HT-29 (cell line): Measurements from ENCODE around the gene GYS2. TPM values are rescaled to one million over a fixed set of nuclear protein-coding genes. Genes with fewer than 3 reads are reported as not detected.
"Not testable (repeated sequence)": the region's sequence is repeated elsewhere in the genome, so short reads cannot be mapped to it uniquely, and the experiment has no call there.

ENCODE experiments used
- DNase-seq: peaks from one replicate; pipeline ENCODE4 v3.0.0-alpha.2; 2015; ENCODE audit warnings: low spot score
- total RNA-seq: library from RNA; depleted of rRNA; stranded (reverse); fragments of >200 nt; shearing (Covaris generic); gene quantifications from 2 replicates; pipeline ENCODE4 v1.2.3, GENCODE V29; 2014

The GYS2 gene
- total RNA-seq, 1 experiment from 2014 or later: not detected

DNA sequence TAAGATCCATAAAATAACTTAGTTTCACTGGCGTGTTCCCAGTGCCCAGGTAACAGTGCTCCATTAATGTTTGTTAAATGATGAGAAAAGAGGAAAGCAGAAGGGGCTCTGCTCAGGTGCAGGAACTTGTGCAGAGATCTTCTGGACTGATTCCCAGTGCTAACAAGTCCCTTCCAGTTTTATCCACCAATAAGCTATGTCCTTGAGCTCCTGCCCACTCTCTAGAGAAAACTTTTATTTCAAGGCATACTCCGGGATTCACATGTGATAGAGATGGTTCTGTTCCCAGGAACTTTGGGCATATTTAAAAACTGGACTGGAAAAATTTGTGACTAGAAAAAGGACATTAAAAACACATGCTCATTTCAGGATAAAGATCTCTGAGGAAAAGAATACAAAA, 1.9 kb downstream of the GYS2 start:
- DNase-seq: no peak

DNA sequence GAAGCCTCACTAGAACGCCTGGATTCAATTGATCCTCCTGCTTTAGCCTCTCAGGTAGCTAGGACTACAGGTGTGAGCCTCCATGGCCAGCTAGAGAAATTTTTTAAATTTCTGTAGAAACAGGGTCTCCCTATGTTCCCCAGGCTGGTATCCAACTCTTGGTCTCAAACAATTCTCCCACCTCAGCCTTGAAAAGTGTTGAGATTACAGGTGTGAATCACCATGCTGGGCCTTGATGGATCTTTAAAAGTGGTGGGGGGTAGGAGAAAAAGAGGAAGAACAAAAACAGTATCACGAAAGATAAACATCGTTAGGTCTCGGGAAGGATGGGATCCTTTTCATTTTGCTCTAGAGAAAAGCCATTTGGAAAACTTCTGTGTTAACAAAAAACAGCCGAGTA, 4.5 kb downstream of the GYS2 start:
- DNase-seq: no peak

DNA sequence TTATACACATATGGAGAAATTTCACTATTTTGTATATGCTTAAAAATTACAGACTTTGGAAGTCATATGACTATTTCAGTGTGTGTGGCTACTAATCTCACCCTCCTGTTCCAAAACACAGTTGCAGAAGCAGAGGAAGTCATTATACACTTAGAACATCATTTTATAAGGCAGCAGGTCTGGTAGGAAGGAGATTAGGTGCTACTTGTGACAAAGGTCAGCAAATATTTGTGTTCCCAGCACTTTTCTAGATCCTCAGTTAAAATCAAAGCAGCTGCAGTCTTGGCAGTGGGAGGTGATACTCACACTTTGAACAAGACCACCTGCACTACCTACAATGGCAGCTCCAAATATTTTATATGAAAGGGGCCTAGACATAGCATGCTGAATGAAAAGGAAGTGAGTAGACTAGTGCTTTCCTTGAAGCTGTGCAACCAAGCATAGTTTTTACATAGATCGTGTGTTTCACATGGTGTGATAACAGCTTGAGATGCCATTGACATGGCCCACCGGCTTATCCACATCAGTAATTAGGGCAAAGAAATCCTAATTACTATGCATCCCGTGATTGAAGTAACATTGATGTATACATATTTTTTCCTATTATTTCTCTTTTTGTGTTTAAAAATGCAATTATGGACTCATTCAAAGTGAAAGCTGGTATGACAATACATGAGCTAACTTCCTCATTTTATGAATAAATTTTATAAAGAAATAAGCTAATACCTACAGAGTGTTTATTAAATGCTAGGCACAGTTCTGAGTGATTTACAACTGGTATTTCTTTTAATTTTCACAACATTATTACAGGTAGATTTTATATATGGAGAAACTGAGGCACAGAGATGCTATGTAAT, 5.3 kb downstream of the GYS2 start:
- no peak for DNase-seq

DNA sequence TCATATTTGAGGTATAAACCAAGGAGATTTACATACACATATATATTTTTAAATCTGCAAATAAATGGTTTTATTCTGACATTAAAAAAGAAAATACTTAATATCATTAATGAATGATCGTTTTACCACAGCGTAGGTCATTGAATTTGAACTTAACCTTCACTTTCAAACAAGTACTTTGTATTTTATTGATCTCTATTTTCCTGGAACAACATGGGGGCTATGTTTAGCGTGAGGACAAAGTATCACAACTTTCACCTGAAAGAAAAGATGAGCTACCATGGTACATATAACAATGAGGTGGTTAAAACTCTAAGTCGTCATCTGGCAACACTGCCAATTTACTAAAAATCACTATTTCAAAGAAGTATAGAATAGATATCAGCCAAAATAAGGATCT, 6.0 kb downstream of the GYS2 start:
- no peak for DNase-seq

DNA sequence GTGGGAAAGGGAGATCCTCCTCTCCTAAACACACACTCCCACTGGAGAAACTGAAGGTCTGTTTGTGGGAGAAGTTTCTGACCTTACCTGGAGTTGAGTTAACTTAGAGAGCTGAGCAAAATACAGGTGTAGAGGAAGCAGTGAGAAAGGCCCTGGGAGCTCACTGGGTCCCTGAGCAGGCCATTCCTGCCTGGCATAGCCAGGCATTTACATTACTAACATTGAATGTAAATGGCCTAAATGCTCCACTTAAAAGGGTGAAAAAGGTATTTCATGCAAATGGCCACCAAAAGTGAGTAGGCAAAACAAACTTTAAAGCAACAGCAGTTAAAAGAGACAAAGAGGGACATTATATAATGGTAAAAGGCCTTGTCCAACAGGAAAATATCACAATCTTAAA, 9.3 kb downstream of the GYS2 start:
- DNase-seq: not testable (repeated sequence)

DNA sequence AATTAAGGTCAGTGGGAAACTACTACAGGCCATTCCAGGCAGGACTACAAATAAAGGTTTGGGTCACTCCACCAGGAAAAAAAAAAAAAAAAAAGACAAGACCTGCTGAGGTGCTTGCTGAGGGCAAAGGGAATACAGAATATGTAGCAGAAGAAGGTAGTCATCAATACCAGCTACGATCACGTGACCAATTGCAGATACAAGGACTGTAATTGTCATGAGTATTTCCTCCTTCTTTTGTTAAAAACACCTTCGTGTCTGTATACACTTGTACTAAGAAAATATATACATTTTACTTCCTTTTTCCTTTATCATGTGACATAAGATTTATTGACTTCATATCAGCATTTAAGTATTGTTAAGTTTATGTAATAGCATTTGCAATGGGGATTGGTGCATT, 19.2 kb downstream of the GYS2 start:
- no peak for DNase-seq

DNA sequence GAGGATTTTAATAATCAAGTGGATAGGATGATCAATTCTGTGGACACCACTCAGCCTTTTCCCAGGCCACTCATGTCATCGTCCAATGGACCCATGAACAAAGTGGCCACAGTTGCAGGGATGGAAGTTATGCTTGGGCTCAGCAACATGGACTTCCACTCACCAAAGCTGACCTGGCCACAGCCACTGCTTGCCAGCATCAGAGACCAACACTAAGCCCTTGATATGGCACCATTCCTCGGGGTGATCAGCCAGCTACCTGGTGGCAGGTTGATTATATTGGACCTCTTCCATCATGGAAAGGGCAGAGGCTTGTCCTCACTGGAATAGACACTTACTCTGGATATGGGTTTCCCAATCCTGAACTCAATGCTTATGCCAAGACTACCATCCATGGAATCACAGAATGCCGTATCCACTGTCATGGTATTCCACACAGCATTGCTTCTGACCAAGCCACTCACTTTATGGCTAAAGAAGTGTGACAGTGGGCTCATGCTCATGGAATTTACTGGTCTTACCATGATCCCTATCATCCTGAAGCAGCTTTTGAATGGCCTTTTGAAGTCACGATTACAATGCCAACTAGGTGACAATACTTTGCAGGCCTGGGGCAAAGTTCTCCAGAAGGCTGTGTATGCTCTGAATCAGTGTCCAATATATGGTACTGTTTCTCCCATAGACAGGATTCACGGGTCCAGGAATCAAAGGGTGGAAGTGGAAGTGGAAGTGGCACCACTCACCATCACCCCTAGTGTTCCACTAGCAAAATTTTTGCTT, 20.1 kb downstream of the GYS2 start:
- DNase-seq: not testable (repeated sequence)

DNA sequence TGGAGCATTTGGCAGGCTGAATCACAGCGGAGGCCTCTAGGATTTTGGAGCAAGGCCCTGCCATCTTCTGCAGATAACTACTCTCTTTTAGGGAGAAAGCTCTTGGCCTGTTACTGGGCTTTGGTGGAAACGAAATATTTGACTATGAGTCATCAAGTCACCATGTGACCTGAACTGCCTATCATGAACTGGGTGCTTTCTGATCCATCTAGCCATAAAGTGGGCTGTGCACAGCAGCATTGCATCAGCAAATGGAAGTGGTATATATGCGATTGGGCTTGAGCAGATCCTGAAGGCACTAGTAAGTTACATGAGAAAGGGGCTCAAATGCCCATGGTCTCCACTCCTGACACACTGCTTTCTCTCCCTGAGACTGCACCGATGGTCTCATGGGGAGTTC, 21.1 kb downstream of the GYS2 start:
- no peak for DNase-seq

DNA sequence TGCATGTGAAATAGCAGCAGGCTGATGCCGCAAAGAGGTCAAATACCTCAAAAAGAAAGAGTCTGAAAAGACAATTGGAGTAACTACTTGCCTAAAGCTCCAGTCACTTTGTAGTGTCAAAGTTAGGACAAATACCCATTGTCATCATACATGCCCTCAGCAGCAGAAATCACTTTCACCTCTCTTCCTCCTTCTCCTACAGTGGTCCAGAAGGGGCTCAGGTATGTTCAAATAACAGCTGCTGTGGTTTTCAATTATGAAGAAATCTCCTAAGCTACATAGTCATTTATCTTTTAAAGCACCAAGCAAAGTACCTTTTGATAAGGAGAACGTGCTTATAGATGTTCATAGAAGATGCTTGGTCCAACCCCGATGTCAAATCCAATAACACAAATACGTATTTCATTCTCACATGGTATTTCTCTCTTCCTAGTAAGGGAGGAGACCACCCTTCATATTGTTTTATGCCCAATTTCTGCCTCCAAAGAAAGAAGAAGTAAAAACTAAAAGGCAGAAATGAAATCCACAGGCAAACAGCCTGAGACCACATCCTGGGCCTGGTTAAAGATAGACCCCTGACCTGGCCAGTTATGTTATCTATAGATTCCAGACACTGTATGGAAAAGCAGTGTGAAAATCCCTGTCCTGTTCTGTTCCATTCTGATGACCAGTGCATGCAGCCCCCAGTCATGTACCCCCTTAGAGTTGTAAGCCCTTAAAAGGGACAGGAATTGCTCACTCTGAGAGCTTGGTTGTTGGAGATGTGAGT, 23.7 kb downstream of the GYS2 start:
- DNase-seq: no peak

DNA sequence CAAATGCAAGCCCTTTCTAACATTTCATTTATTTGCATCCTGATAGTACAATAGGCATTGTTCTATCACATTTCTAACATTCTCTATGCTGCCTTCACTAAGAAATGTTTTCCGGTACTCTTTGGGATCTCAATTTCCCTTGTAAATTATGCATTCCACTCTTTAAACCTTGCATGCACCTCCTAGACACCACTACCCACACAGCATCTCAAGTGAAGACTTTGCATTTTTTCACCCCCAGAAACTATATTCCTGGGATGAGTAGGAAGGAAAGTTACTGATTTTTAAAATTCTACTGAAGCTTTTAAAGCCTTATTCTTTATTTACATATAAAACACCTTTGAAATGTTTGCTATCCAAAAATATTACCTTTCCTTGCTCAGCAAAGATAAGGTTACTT, 27.1 kb downstream of the GYS2 start:
- no peak for DNase-seq

DNA sequence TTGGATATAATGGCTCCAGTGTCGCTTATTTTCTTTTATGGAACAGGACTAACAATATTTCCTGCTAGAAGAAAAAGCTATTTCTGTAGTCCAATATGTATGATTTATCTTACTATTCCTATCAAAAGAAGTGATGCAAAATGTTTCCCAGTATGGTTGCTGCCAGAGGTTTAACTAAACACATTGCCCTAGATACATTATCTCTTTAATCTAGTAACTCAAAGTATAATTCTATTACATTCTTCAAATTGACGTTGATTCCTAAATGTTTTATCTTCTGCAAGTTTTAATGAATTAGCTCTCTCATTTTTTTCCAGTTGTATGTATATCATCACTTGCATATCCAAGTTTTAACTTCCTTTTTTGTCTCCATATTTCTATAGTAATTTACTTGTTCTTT, 28.2 kb downstream of the GYS2 start:
- no peak for DNase-seq

DNA sequence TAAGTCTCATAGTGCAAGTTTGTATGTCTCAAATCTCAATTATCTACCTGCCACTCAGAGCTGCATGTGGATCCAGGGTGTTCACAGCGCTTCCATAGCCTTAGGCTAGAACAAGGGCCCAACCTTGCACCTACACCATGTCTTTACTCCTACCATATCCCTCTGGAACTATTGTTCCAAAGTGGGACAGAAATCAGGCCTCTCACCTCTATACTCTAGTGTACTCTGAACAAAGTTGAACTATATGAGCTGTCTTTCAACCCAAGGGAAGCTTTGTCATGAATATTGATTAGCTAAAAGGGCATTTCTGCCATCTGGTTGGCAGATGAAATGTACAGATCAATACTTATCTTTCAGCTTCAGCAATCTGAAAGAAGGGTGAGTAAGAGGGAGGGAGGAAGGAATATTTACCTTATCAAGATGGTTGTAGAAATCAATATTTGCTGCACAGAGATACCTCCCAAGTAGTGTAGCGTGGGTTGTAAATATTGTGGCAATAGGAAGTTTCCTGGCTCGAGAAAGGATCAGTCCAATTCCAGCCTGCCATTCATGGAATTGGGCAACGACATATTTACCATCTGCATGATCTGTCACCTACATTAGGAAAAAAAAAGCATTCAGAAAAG, 30.8 kb downstream of the GYS2 start:
- no peak for DNase-seq

DNA sequence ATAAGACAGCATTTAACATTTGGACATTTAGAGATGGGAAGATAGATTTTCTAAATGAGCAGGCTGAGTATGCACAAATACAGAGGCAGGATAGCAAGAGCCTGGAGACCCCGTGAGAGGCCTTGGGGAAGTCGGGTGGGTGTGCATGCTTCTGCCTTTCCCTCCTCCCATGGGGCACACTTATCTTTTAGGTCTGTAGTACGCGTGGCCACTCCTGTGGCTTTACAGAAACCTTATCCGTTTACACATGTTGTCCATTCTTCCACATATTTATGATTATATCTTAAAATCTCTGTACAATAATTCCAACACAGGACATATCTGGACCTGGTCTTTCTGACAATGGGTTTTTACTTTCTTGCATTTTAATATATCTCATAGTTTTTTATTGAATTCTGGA, 33.6 kb downstream of the GYS2 start:
- no peak for DNase-seq

DNA sequence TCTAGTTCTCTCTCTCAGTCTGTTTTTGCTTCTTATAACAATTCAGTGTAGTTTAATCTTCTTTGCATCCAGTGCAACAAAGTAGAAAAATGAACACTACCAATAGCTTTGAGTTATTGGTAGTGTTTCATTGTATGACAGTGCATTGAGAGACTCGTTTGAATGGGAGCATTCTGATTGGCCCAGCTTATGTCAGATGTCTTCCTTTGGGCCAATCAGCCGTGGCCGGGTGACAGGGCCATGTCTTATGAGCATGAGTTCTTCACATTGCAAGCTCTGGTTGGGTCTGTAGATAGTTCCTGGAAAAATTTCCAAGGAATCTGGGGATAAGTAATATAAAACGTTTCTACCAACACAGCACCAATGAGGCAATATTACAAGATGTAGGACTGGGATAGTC, 36.5 kb downstream of the GYS2 start:
- DNase-seq: no peak

DNA sequence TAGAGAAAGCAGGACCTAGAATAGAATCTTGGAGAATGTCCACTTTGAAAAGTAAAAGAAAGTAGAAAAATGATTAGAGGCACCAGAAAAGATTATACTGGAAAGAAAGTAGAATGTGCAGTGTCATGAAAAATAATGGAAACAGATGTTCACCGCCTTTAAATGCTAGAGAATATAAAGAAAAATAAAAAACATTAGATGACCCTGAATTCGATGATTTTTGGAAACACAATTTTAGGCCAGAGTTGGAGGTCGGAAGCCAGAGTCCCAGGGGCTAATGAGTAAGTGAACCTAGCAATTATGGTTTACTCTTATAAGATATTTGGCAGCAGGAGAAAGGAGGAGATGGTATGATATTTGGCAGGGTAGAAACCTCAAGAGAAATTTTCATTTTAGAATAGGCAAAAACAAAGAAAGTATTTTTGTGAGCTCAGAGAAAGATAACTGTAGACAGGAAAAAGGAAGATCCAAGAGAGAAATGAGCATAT, 37.7 kb downstream of the GYS2 start:
- no peak for DNase-seq

DNA sequence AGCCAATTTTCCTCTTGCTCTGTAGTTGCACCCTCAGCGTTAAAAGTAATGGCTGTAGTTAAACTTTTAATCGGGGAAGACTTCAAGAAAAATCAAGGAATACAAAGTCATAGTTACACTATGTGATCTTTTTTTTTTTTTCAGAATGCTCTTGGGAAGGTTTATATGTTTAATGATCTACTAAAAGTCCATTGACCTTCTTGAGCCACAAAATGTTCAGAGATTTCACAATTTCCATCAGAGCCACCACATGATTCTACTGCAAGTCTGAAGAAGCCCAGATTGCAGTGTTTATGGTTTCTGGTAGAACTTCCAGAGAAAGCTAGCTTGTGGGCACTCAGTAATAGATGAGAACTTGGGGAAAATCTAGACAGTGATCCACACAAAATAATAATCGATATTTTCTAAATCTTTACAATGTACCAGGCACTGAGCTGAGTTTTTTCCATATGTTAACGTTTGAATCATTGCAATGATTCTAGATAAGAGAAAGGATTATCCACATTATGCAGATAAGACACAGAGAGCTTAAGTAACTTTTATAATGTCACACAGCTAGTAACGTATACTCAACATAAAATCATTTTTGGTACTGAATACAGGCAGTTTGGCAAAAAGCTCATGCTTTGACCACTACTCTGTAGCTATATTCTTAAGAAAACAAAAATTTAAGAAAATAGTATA, 38.3 kb downstream of the GYS2 start:
- no peak for DNase-seq

DNA sequence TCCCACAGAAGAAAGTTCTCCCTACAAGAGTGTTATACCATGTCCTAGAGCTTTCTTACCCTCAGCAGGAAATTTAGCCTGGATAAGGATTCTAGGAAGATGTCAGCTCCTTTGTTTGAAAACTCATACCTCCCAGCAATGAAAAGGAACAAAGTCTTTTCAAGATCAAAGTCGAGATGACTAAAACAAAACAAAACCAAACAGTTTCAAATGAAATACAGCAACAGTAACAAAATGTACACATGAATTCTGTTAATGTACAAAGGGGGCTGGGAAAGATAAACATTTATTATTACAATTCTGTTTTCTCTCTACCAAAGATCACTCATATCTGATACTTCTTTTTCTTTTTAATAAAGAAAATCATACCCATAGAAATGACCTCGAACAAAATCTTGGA, 41.8 kb downstream of the GYS2 start:
- no peak for DNase-seq

DNA sequence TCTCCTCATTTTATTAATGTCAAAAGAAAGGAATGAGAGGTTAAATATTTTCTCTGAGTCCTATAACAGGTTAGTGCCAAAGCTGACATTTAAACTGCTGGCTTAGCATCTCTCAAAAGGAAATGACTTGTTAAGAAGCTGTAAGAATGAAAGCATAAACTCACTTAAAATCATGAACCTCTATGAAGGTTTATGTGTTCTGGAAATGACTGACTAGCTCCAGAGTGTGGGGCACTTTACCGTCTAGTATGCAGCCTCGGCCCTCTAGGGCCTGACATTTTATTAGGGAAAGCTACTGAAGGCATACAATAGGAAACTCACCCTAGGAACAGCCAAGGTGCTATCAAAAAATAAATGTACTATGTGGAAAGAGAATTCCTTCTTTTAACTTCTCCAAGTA, 43.5 kb downstream of the GYS2 start:
- DNase-seq: no peak

DNA sequence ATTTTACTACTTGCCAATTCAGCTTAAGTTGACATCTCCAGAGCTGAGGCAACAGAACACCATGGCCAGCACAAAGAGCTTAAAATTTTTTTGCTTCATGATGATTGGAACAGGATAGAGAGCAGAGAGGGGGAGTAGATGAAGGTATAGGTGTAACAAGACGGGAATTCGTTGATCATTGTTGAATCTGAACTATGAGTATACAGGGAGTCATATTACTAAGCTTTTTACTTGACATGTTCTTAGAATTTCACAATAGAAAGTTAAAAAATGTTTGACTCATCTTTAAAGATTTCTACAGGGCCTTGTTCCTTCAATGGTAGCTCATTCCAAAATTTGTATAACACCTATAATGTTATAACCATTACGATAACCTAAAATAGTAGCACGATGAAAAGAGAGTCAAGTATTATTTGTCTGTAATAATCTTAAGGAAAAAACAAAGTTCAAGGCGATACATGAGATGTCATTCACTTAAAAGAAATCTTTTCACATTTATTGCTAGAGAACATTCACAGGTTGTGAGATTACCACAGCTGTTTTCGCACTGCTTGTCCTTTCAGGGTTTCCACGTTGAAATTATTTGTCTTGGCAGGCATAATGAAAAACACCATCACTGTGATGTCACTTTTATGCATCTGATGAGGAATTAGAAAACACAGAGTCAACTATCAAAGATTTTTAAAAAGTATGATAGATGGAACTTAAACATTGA, 44.6 kb downstream of the GYS2 start:
- DNase-seq: no peak

DNA sequence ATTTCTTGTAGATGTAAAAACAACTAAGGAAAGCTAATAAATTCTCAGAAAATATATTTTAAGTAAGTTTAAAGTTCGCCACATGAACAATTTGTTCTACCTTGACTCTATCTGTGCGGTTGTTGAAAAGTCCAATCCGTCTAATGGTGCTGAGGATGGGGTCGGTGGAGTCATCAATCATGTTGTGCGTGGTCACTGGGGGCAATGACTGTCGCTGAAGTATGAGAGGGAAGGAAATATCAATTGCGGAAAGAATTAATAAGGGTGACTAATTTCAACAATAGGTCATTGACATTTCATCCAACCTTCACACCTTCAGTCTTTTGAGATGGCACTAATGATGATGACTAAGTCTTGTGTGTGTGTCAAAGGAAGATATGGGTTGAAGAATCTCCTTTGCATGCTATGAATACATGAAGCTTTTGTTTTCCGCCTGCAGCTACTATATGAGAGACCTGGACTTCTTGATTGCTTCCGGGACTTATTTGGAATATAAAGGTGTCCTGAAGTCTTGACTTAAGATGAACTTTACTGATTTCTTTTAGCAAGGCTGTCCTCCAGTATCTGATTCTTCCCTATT, 46.5 kb downstream of the GYS2 start:
- DNase-seq: no peak
